Measurements from ENCODE around the gene ASB1.
A peak's percentile ranks its signal among the peaks of the same experiment; 100 is the strongest.

ASB1 gene

GRCh38 chr2:238398577-238398976 is 28.1 kb upstream of the ASB1 start:
- DNase-seq (ENCODE audit: low spot score), result no peak
- Histone ChIP-seq H2BK5ac (ENCODE audit: low read length) (no peak overlapping the region), H3K9ac (ENCODE audit: low read depth, low read length, poor library complexity) (no peak overlapping the region), H3K14ac (ENCODE audit: low read length) (no peak overlapping the region), H3K4me1 (ENCODE audit: control insufficient read depth in 2 of 2, insufficient read depth in 1 of 2, low read depth in 1 of 2, low read length in 2 of 2) (peaks cover 8 to 15% of the 10 kb centered on the region in 2 donors), H2BK15ac (ENCODE audit: low read length) (no peak overlapping the region), H3K9me3 (replicated peaks in 1 of 2; ENCODE audit: control insufficient read depth in 2 of 2, insufficient read depth in 1 of 2, low read depth in 1 of 2, low read length in 2 of 2) (no peaks in the 10 kb centered on the region), H3K27ac (replicated peaks; ENCODE audit: low read length) (no peak overlapping the region), H3K23ac (ENCODE audit: low read depth, low read length, poor library complexity) (no peak overlapping the region), H4K91ac (ENCODE audit: low read depth, low read length, poor library complexity) (no peak overlapping the region), H2BK120ac (ENCODE audit: low read depth, low read length) (no peak overlapping the region), H2AFZ (ENCODE audit: low read length) (no peak overlapping the region), H2AK5ac (ENCODE audit: low read depth, low read length) (no peak overlapping the region), H3K36me3 (replicated peaks in 1 of 2; ENCODE audit: control insufficient read depth in 2 of 2, insufficient read depth in 2 of 2, low read length in 2 of 2) (peaks cover 3 to 15% of the 10 kb centered on the region in 2 donors), H2BK12ac (ENCODE audit: low read length) (no peak overlapping the region), H3K4me3 (ENCODE audit: low read length in 2 of 2) (no peak overlapping the region), H3K4ac (ENCODE audit: low read length) (no peak overlapping the region), H4K8ac (ENCODE audit: low read depth, low read length) (no peak overlapping the region), H3K4me2 (ENCODE audit: insufficient read depth, low read length, poor library complexity, severe bottlenecking) (no peak overlapping the region), H3K27me3 (ENCODE audit: control insufficient read depth in 3 of 3, insufficient read depth in 3 of 3, low read depth in 1 of 3, low read length in 3 of 3) (no peaks in the 10 kb centered on the region), H3K18ac (ENCODE audit: low read length) (no peak overlapping the region), H3K79me1 (ENCODE audit: low read depth, low read length) (no peaks in the 10 kb centered on the region)
- WGBS, 2 donors (ENCODE audit: extremely low coverage in 2 of 2, insufficient read length in 2 of 2, insufficient replicate concordance in 1 of 2), result no CpG with 5 or more reads among the region's 6 CpGs

DNA sequence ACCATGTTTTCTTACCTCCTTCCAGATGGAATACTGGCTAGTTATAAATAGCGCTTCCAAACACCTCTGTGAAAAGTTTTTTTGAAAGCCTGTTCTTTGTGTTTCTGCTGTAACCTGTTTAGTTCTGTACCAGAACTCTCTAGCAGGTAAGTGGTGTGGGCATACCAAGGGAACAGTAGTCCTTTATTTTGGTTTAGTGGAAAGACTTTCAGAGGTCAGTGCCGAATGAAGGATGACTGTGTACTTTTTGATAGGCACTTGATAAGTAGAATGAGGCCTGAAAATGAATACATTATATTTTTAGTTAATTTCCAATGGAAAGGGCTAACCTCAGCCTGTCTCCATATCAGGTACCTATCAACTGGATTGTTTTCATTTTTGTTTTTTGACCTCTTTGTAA is 27.6 kb upstream of the ASB1 start:
- Histone ChIP-seq H3K14ac (ENCODE audit: low read length) (no peak overlapping the region), H3K9ac (ENCODE audit: low read depth, low read length, poor library complexity) (no peak overlapping the region), H3K27me3 (ENCODE audit: control insufficient read depth in 3 of 3, insufficient read depth in 3 of 3, low read depth in 1 of 3, low read length in 3 of 3) (no peaks in the 10 kb centered on the region), H3K4me3 (ENCODE audit: low read length in 2 of 2) (no peak overlapping the region), H3K4ac (ENCODE audit: low read length) (no peak overlapping the region), H2AK5ac (ENCODE audit: low read depth, low read length) (no peak overlapping the region), H4K8ac (ENCODE audit: low read depth, low read length) (no peak overlapping the region), H2BK120ac (ENCODE audit: low read depth, low read length) (no peak overlapping the region), H2BK5ac (ENCODE audit: low read length) (no peak overlapping the region), H2BK15ac (ENCODE audit: low read length) (no peak overlapping the region), H3K27ac (replicated peaks; ENCODE audit: low read length) (no peak overlapping the region), H3K9me3 (replicated peaks in 1 of 2; ENCODE audit: control insufficient read depth in 2 of 2, insufficient read depth in 1 of 2, low read depth in 1 of 2, low read length in 2 of 2) (no peaks in the 10 kb centered on the region), H4K91ac (ENCODE audit: low read depth, low read length, poor library complexity) (no peak overlapping the region), H2AFZ (ENCODE audit: low read length) (no peak overlapping the region), H3K23ac (ENCODE audit: low read depth, low read length, poor library complexity) (no peak overlapping the region), H3K79me1 (ENCODE audit: low read depth, low read length) (no peaks in the 10 kb centered on the region), H3K18ac (ENCODE audit: low read length) (no peak overlapping the region), H2BK12ac (ENCODE audit: low read length) (no peak overlapping the region), H3K4me2 (ENCODE audit: insufficient read depth, low read length, poor library complexity, severe bottlenecking) (no peak overlapping the region), H3K4me1 (ENCODE audit: control insufficient read depth in 2 of 2, insufficient read depth in 1 of 2, low read depth in 1 of 2, low read length in 2 of 2) (peaks cover 8 to 15% of the 10 kb centered on the region in 2 donors), H3K36me3 (replicated peaks in 1 of 2; ENCODE audit: control insufficient read depth in 2 of 2, insufficient read depth in 2 of 2, low read length in 2 of 2) (peaks cover 3 to 15% of the 10 kb centered on the region in 2 donors)
- no CpG with 5 or more reads among the region's 2 CpGs for WGBS, 2 donors (ENCODE audit: extremely low coverage in 2 of 2, insufficient read length in 2 of 2, insufficient replicate concordance in 1 of 2)
- no peak for DNase-seq (ENCODE audit: low spot score)

DNA sequence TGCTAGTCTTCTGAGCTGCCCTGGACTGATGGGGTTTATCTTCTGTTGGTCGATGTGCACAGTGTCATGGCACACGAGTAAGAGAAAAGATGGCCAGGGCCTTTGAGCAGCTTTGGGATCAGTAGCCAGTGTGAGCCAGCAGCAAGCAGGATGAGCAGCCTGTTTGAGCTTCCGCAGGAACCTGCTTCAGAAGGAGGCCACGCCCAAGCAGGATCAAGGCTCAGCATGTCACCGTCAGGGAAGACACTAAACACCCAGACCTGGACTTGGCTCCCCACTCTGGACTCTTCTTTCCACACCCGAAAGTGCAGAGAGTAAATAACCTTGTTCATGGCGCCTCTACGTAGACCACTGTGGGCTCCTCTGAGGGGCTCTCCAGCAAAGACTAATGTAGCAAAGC is 25.2 kb upstream of the ASB1 start:
- Histone ChIP-seq H3K4me2 (ENCODE audit: insufficient read depth, low read length, poor library complexity, severe bottlenecking) (no peak overlapping the region), H3K79me1 (ENCODE audit: low read depth, low read length) (no peaks in the 10 kb centered on the region), H3K14ac (ENCODE audit: low read length) (no peak overlapping the region), H3K9me3 (replicated peaks in 1 of 2; ENCODE audit: control insufficient read depth in 2 of 2, insufficient read depth in 1 of 2, low read depth in 1 of 2, low read length in 2 of 2) (no peaks in the 10 kb centered on the region), H3K27ac (replicated peaks; ENCODE audit: low read length) (no peak overlapping the region), H2BK12ac (ENCODE audit: low read length) (no peak overlapping the region), H3K23ac (ENCODE audit: low read depth, low read length, poor library complexity) (no peak overlapping the region), H2BK5ac (ENCODE audit: low read length) (no peak overlapping the region), H3K18ac (ENCODE audit: low read length) (no peak overlapping the region), H2AFZ (ENCODE audit: low read length) (no peak overlapping the region), H3K27me3 (ENCODE audit: control insufficient read depth in 3 of 3, insufficient read depth in 3 of 3, low read depth in 1 of 3, low read length in 3 of 3) (no peaks in the 10 kb centered on the region), H3K4ac (ENCODE audit: low read length) (no peak overlapping the region), H3K4me3 (ENCODE audit: low read length in 2 of 2) (no peak overlapping the region), H3K36me3 (replicated peaks in 1 of 2; ENCODE audit: control insufficient read depth in 2 of 2, insufficient read depth in 2 of 2, low read length in 2 of 2) (peaks cover 3 to 15% of the 10 kb centered on the region in 2 donors), H3K4me1 (ENCODE audit: control insufficient read depth in 2 of 2, insufficient read depth in 1 of 2, low read depth in 1 of 2, low read length in 2 of 2) (peaks cover 9 to 13% of the 10 kb centered on the region in 2 donors), H2BK120ac (ENCODE audit: low read depth, low read length) (no peak overlapping the region), H4K8ac (ENCODE audit: low read depth, low read length) (no peak overlapping the region), H2BK15ac (ENCODE audit: low read length) (no peak overlapping the region), H2AK5ac (ENCODE audit: low read depth, low read length) (no peak overlapping the region), H4K91ac (ENCODE audit: low read depth, low read length, poor library complexity) (no peak overlapping the region), H3K9ac (ENCODE audit: low read depth, low read length, poor library complexity) (no peak overlapping the region)
- WGBS, 2 donors (ENCODE audit: extremely low coverage in 2 of 2, insufficient read length in 2 of 2, insufficient replicate concordance in 1 of 2), result no CpG with 5 or more reads among the region's 8 CpGs
- DNase-seq (ENCODE audit: low spot score), result no peak

- Histone ChIP-seq H3K9ac (ENCODE audit: low read depth, low read length, poor library complexity) (no peak overlapping the region), H3K4me3 (ENCODE audit: low read length in 2 of 2) (no peak overlapping the region), H2BK15ac (ENCODE audit: low read length) (no peak overlapping the region), H3K9me3 (replicated peaks in 1 of 2; ENCODE audit: control insufficient read depth in 2 of 2, insufficient read depth in 1 of 2, low read depth in 1 of 2, low read length in 2 of 2) (no peaks in the 10 kb centered on the region), H3K18ac (ENCODE audit: low read length) (no peak overlapping the region), H3K4me2 (ENCODE audit: insufficient read depth, low read length, poor library complexity, severe bottlenecking) (no peak overlapping the region), H4K8ac (ENCODE audit: low read depth, low read length) (no peak overlapping the region), H2AK5ac (ENCODE audit: low read depth, low read length) (no peak overlapping the region), H4K91ac (ENCODE audit: low read depth, low read length, poor library complexity) (no peak overlapping the region), H3K23ac (ENCODE audit: low read depth, low read length, poor library complexity) (peak overlapping the region; percentile 7), H2BK120ac (ENCODE audit: low read depth, low read length) (no peak overlapping the region), H3K4me1 (ENCODE audit: control insufficient read depth in 2 of 2, insufficient read depth in 1 of 2, low read depth in 1 of 2, low read length in 2 of 2) (peaks cover 0 to 1% of the 10 kb centered on the region in 2 donors), H2BK12ac (ENCODE audit: low read length) (no peak overlapping the region), H2BK5ac (ENCODE audit: low read length) (no peak overlapping the region), H3K27me3 (ENCODE audit: control insufficient read depth in 3 of 3, insufficient read depth in 3 of 3, low read depth in 1 of 3, low read length in 3 of 3) (no peaks in the 10 kb centered on the region), H2AFZ (ENCODE audit: low read length) (no peak overlapping the region), H3K4ac (ENCODE audit: low read length) (no peak overlapping the region), H3K27ac (replicated peaks; ENCODE audit: low read length) (no peak overlapping the region), H3K79me1 (ENCODE audit: low read depth, low read length) (peaks cover 2% of the 10 kb centered on the region), H3K36me3 (replicated peaks in 1 of 2; ENCODE audit: control insufficient read depth in 2 of 2, insufficient read depth in 2 of 2, low read length in 2 of 2) (peaks cover 3 to 15% of the 10 kb centered on the region in 2 donors), H3K14ac (ENCODE audit: low read length) (no peak overlapping the region)
- no peak for DNase-seq (ENCODE audit: low spot score)
- no CpG with 5 or more reads among the region's 21 CpGs for WGBS, 2 donors (ENCODE audit: extremely low coverage in 2 of 2, insufficient read length in 2 of 2, insufficient replicate concordance in 1 of 2)
Measured at GRCh38 chr2:238403632-238404405, 22.9 kb upstream of the ASB1 start.
